IMR-90 (cell line): ENCODE measurements around the gene CDCA7.

Experiments
- BHLHE40 ChIP-seq: fragments of 150-350 bp; IDR thresholded peaks from 2 replicates; pipeline ENCODE4 v1.6.1; 2016; ENCODE audit warnings: mild to moderate bottlenecking, low read depth, low read length
- CEBPB ChIP-seq: IDR thresholded peaks from 2 replicates; pipeline ENCODE4 v1.6.1; 2012; ENCODE audit warnings: low read depth, low read length, improper control_type of control experiment
- CHD1 ChIP-seq: IDR thresholded peaks from 2 replicates; pipeline ENCODE4 v1.6.1; 2012; ENCODE audit warnings: low read depth, low read length, improper control_type of control experiment
- CTCF ChIP-seq: conservative IDR thresholded peaks from 2 replicates; pipeline ENCODE4 v1.5.1; 2012; ENCODE audit warnings: mild to moderate bottlenecking, low read depth, low read length, improper control_type of control experiment
- FOS ChIP-seq: fragments of 150-350 bp; IDR thresholded peaks from 2 replicates; pipeline ENCODE4 v1.6.1; 2016; ENCODE audit warnings: low read depth, low read length
- MAFK ChIP-seq: IDR thresholded peaks from 2 replicates; pipeline ENCODE4 v1.6.1; 2012; ENCODE audit warnings: low read depth, low read length, improper control_type of control experiment
- MAZ ChIP-seq: IDR thresholded peaks from 2 replicates; pipeline ENCODE4 v1.6.1; 2012; ENCODE audit warnings: low read depth, mild to moderate bottlenecking, low read length, improper control_type of control experiment, moderate library complexity, borderline replicate concordance
- MXI1 ChIP-seq: IDR thresholded peaks from 2 replicates; pipeline ENCODE4 v1.6.1; 2012; ENCODE audit warnings: low read depth, mild to moderate bottlenecking, low read length, moderate library complexity, borderline replicate concordance
- NFE2L2 ChIP-seq: fragments of 150-350 bp; IDR thresholded peaks from 2 replicates; pipeline ENCODE4 v1.6.1; 2016; ENCODE audit warnings: low read depth, mild to moderate bottlenecking, low read length
- POLR2A ChIP-seq: IDR thresholded peaks from 2 replicates; pipeline ENCODE4 v1.6.1; 2012; ENCODE audit warnings: mild to moderate bottlenecking, low read depth, low read length
- RCOR1 ChIP-seq: IDR thresholded peaks from 2 replicates; pipeline ENCODE4 v1.6.1; 2012; ENCODE audit warnings: mild to moderate bottlenecking, low read length, improper control_type of control experiment; ENCODE audit not compliant: insufficient replicate concordance
- RFX5 ChIP-seq: IDR thresholded peaks from 2 replicates; pipeline ENCODE4 v1.8.0; 2012; ENCODE audit warnings: low read depth, mild to moderate bottlenecking, low read length, moderate library complexity
- SMC3 ChIP-seq: fragments of 150-350 bp; IDR thresholded peaks from 2 replicates; pipeline ENCODE4 v1.6.1; 2016; ENCODE audit warnings: low read depth, mild to moderate bottlenecking, antibody characterized with exemption, low read length, moderate library complexity
- TF ChIP-seq, protein P1 (sequence below): fragments of 150-350 bp; IDR thresholded peaks from 2 replicates; pipeline ENCODE4 v1.6.1; 2017; ENCODE audit warnings: mild to moderate bottlenecking, antibody characterized with exemption, low read length, low read depth

- TF ChIP-seq CTCF (no peak), MXI1 (peak; percentile 69; the same call in 1 of the 2 replicates), CEBPB (no peak), MAFK (no peak), POLR2A (no peak), CHD1 (no peak), MAZ (no peak), RCOR1 (no peak), NFE2L2 (no peak), SMC3 (no peak), BHLHE40 (peak; percentile 78), RFX5 (no peak), FOS (no peak)
- TF ChIP-seq, protein P1, sequence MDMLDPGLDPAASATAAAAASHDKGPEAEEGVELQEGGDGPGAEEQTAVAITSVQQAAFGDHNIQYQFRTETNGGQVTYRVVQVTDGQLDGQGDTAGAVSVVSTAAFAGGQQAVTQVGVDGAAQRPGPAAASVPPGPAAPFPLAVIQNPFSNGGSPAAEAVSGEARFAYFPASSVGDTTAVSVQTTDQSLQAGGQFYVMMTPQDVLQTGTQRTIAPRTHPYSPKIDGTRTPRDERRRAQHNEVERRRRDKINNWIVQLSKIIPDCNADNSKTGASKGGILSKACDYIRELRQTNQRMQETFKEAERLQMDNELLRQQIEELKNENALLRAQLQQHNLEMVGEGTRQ = no peak
These were observed 627 bp downstream of the CDCA7 start for GRCh38 chr2:173355132-173355865.
